HFF-Myc (cell line): Measurements from ENCODE around the gene SPSB1.

Experiments
- DNase-seq: peaks from one replicate; pipeline ENCODE4 v3.0.0-alpha.2; 2011; ENCODE audit warnings: low read depth; ENCODE audit errors: extremely low read depth
- H3K4me3 ChIP-seq: replicated peaks from 2 replicates; pipeline ENCODE4 v1.5.1; 2011; ENCODE audit warnings: low read depth, mild to moderate bottlenecking, control low read depth, low read length
- CTCF ChIP-seq: IDR thresholded peaks from 2 replicates; pipeline ENCODE4 v1.5.1; 2012; ENCODE audit warnings: mild to moderate bottlenecking, low read depth, low read length, control low read depth; ENCODE audit errors: missing control alignments

SPSB1 gene

GRCh38 chr1:9416506-9416905 lies 123.8 kb downstream of the SPSB1 start:
- DNase-seq = no peak
- no peak overlapping the region for H3K4me3 ChIP-seq
- TF ChIP-seq CTCF = no peak

GRCh38 chr1:9416918-9417500 lies 124.3 kb downstream of the SPSB1 start:
- H3K4me3 ChIP-seq = no peak overlapping the region
- no peak for DNase-seq
- no peak for TF ChIP-seq CTCF

- TF ChIP-seq CTCF = no peak
- no peak for DNase-seq
- H3K4me3 ChIP-seq = no peak overlapping the region
These were observed 125.0 kb downstream of the SPSB1 start for GRCh38 chr1:9417695-9418094.

- DNase-seq = no peak
- no peak overlapping the region for H3K4me3 ChIP-seq
- no peak for TF ChIP-seq CTCF
These were observed 126.2 kb downstream of the SPSB1 start for GRCh38 chr1:9418851-9419250.
